ENCODE data around the gene NRG3. TPM values are rescaled to one million over a fixed set of nuclear protein-coding genes. Genes with fewer than 3 reads are reported as not detected.
A peak's percentile ranks its signal among the peaks of the same experiment; 100 is the strongest.

NRG3 gene
- total RNA-seq (2022) = 0.66 and 1.1 TPM in 2 replicates
- percentile 31 among the genes with signal in this experiment for Bru-seq, nascent RNA
- percentile 34 among the genes with signal in this experiment for BruChase-seq, experiment 1, labeled RNA remaining after a 2-hour chase
- percentile 28 among the genes with signal in this experiment for BruChase-seq, experiment 2, labeled RNA remaining after a 6-hour chase
- long read RNA-seq, partial matches to known transcripts = 3 of 8 reads
- long read RNA-seq, other reads (novel, unspliced or antisense) = 5 of 8 reads

DNA sequence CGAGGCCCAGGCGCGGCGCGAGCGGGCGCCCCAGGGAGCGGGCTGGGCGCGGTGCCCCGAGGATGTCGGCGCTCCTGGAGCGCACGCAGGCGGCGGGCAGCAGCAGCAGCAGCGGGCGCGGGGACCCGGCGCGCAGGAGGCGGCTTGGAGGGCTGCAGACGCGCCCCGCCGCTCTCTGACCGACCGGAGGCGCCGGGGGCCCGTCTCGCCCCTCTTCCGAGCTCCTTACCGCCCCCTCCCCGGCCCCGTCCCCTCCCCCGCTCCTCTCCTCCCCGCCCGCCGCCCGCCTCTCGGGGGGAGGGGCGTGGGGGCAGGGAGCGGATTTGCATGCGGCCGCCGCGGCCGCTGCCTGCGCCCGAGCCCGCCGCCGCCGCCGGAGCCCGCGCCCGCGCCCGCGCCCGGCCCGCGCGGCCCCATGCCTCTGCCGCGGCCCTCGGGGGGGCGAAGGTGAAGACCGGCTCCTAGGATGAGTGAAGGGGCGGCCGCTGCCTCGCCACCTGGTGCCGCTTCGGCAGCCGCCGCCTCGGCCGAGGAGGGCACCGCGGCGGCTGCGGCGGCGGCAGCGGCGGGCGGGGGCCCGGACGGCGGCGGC, at the start of gene NRG3:
Gene NRG3 (plus strand): TSS at position 320 of the 592 bp plus-strand sequence.
- no peak within 1 kb of the TSS for H3K4me3 Mint-ChIP-seq (ENCODE audit: unreplicated experiment)
- intact Hi-C loops (cut with micrococcal nuclease; ENCODE audit: unreplicated experiment) = no loop called here
- BruUV-seq (replicated peaks) = no TSS peak
- Histone ChIP-seq H3K9me3 (no peaks in the 10 kb centered on the region), H3K4me3 (ENCODE audit: low read depth, low read length) (no peak within 1 kb of the TSS), H3K27me3 (replicated peaks; ENCODE audit: control insufficient read depth, insufficient read depth, low read length) (no peaks in the 10 kb centered on the region), H3K4me1 (no peaks in the 10 kb centered on the region), H3K36me3 (ENCODE audit: control insufficient read depth, insufficient read depth, low read length) (no peaks in the 10 kb centered on the region)
- no peak for DNase-seq
- ChIA-PET CTCF (no interaction called here), POLR2A (no interaction called here)
- H3K4me1 Mint-ChIP-seq (ENCODE audit: low read depth, unreplicated experiment) = no peaks in the 10 kb centered on the region
- peaks cover 7% of the 10 kb centered on the region for H3K27me3 Mint-ChIP-seq (ENCODE audit: insufficient read depth, unreplicated experiment)
- peaks cover 10% of the 10 kb centered on the region for H3K9me3 Mint-ChIP-seq (ENCODE audit: unreplicated experiment)
- TF ChIP-seq, protein P1, sequence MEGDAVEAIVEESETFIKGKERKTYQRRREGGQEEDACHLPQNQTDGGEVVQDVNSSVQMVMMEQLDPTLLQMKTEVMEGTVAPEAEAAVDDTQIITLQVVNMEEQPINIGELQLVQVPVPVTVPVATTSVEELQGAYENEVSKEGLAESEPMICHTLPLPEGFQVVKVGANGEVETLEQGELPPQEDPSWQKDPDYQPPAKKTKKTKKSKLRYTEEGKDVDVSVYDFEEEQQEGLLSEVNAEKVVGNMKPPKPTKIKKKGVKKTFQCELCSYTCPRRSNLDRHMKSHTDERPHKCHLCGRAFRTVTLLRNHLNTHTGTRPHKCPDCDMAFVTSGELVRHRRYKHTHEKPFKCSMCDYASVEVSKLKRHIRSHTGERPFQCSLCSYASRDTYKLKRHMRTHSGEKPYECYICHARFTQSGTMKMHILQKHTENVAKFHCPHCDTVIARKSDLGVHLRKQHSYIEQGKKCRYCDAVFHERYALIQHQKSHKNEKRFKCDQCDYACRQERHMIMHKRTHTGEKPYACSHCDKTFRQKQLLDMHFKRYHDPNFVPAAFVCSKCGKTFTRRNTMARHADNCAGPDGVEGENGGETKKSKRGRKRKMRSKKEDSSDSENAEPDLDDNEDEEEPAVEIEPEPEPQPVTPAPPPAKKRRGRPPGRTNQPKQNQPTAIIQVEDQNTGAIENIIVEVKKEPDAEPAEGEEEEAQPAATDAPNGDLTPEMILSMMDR (IDR thresholded peaks at IDR 0.05; ENCODE audit: insufficient read depth in 1 of 2, low read depth in 1 of 2, low read length in 1 of 2, severe bottlenecking in 1 of 2, unreplicated experiment in 1 of 2) = no peak
- no peaks in the 10 kb centered on the region for H3K36me3 Mint-ChIP-seq (ENCODE audit: insufficient read depth, unreplicated experiment)
- H3K27ac Mint-ChIP-seq (ENCODE audit: unreplicated experiment) = no peak within 1 kb of the TSS

DNA sequence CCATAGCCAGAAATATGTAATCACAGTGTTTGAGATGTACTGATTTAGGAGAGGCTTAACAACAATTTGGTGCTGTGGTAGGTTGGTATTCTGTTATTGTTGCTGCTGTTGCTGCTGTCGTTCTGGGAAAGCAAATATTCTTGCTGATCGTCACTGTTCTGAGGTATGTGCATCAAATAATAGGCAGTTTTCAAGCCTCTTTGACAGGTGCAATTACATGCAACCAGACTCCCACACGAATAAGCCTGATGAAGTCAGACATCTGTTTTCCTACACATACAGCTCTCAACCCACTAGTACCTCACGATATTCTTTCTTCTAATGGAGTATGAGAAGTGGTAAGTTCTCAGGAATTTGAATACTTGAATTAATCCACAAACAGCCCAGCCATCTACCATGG, 46.7 kb upstream of the NRG3 start:
- POLR2A ChIA-PET = no interaction called here
- H3K4me3 ChIP-seq (ENCODE audit: low read depth, low read length) = no peak overlapping the region
- H3K4me3 Mint-ChIP-seq (ENCODE audit: unreplicated experiment) = no peak overlapping the region

GRCh38 chr10:81831060-81831459, 43.9 kb upstream of the NRG3 start:
- TF ChIP-seq, protein P1 (IDR thresholded peaks at IDR 0.05; ENCODE audit: insufficient read depth in 1 of 2, low read depth in 1 of 2, low read length in 1 of 2, severe bottlenecking in 1 of 2, unreplicated experiment in 1 of 2) = no peak
- no peak overlapping the region for H3K4me3 Mint-ChIP-seq (ENCODE audit: unreplicated experiment)
- peaks cover 10% of the 10 kb centered on the region for H3K27me3 Mint-ChIP-seq (ENCODE audit: insufficient read depth, unreplicated experiment)
- Histone ChIP-seq H3K9me3 (no peaks in the 10 kb centered on the region; the same call in 1 of the 2 replicates), H3K36me3 (ENCODE audit: control insufficient read depth, insufficient read depth, low read length) (no peaks in the 10 kb centered on the region), H3K27me3 (replicated peaks; ENCODE audit: control insufficient read depth, insufficient read depth, low read length) (no peaks in the 10 kb centered on the region), H3K4me1 (no peaks in the 10 kb centered on the region), H3K4me3 (ENCODE audit: low read depth, low read length) (no peak overlapping the region)
- no peak overlapping the region for H3K27ac Mint-ChIP-seq (ENCODE audit: unreplicated experiment)
- ChIA-PET POLR2A (no interaction called here), CTCF (interaction anchor here (0.6 kb wide), 1 partner anchor 166 kb away, joined by 4 read pairs; no protein-coding TSS in a partner anchor)
- intact Hi-C loops (cut with micrococcal nuclease; ENCODE audit: unreplicated experiment) = no loop called here
- DNase-seq = no peak
- BruUV-seq (replicated peaks) = no TSS peak
- H3K9me3 Mint-ChIP-seq (ENCODE audit: unreplicated experiment) = no peaks in the 10 kb centered on the region
- H3K36me3 Mint-ChIP-seq (ENCODE audit: insufficient read depth, unreplicated experiment) = no peaks in the 10 kb centered on the region
- no peaks in the 10 kb centered on the region for H3K4me1 Mint-ChIP-seq (ENCODE audit: low read depth, unreplicated experiment)

More for the DNA sequence above, 46.7 kb upstream of the NRG3 start:
- intact Hi-C loops (cut with micrococcal nuclease; ENCODE audit: unreplicated experiment) = no loop called here
- no peak for DNase-seq
- no peak overlapping the region for H3K27ac Mint-ChIP-seq (ENCODE audit: unreplicated experiment)
- no peaks in the 10 kb centered on the region for H3K36me3 Mint-ChIP-seq (ENCODE audit: insufficient read depth, unreplicated experiment)
- no TSS peak for BruUV-seq (replicated peaks)
- Histone ChIP-seq H3K9me3 (no peaks in the 10 kb centered on the region; the same call in 1 of the 2 replicates), H3K36me3 (ENCODE audit: control insufficient read depth, insufficient read depth, low read length) (no peaks in the 10 kb centered on the region), H3K4me1 (no peaks in the 10 kb centered on the region), H3K27me3 (replicated peaks; ENCODE audit: control insufficient read depth, insufficient read depth, low read length) (no peaks in the 10 kb centered on the region)
- no peaks in the 10 kb centered on the region for H3K4me1 Mint-ChIP-seq (ENCODE audit: low read depth, unreplicated experiment)
- peaks cover 10% of the 10 kb centered on the region for H3K27me3 Mint-ChIP-seq (ENCODE audit: insufficient read depth, unreplicated experiment)
- no peaks in the 10 kb centered on the region for H3K9me3 Mint-ChIP-seq (ENCODE audit: unreplicated experiment)
- CTCF ChIA-PET = no interaction called here
- TF ChIP-seq, protein P1 (IDR thresholded peaks at IDR 0.05; ENCODE audit: insufficient read depth in 1 of 2, low read depth in 1 of 2, low read length in 1 of 2, severe bottlenecking in 1 of 2, unreplicated experiment in 1 of 2) = no peak

Data from Caco-2 (cell line).